Measurements from ENCODE around the gene UNC13B.
A peak's percentile ranks its signal among the peaks of the same experiment; 100 is the strongest.

UNC13B gene

DNA sequence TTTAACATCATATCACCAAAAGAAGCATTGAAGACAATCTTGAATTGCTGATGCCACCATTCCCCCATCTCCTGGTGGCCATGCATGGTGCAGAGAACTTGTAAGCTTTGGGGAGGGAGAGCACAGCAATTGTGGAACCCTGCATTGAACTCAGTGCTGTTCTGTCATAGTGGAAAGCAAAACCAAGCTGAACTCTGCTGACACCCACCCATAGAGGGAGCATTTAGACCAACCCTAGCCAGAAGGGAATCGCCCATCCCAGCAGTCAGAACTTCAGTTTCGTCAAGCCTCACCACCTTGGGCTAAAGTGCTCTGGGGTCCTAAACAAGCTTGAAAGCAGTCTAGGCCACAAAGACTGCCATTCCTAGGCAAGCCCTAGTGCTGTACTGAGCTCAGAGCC is 290.7 kb downstream of the UNC13B start:
- Histone ChIP-seq H3K79me1 (ENCODE audit: low read length) (no peaks in the 10 kb centered on the region), H3K27me3 (ENCODE audit: insufficient read depth, low read length, poor library complexity) (no peaks in the 10 kb centered on the region), H3K4me3 (ENCODE audit: low read length) (no peak overlapping the region), H4K8ac (ENCODE audit: low read depth, low read length) (no peak overlapping the region), H2BK120ac (ENCODE audit: low read depth, low read length) (no peak overlapping the region), H3K36me3 (ENCODE audit: control insufficient read depth, insufficient read depth, low read length) (no peaks in the 10 kb centered on the region), H3K23ac (ENCODE audit: low read length) (no peak overlapping the region), H3K4ac (ENCODE audit: low read depth, low read length) (no peak overlapping the region), H2BK15ac (replicated peaks; ENCODE audit: low read depth) (no peak overlapping the region), H2BK5ac (ENCODE audit: low read length) (no peak overlapping the region), H4K5ac (ENCODE audit: low read length) (no peak overlapping the region), H2AK5ac (ENCODE audit: low read length) (no peak overlapping the region), H3K9ac (ENCODE audit: low read length) (no peak overlapping the region), H3K4me1 (ENCODE audit: control insufficient read depth, low read depth, low read length) (no peaks in the 10 kb centered on the region), H3K56ac (ENCODE audit: low read length) (no peak overlapping the region), H3K79me2 (ENCODE audit: control insufficient read depth, insufficient read depth, low read length) (no peaks in the 10 kb centered on the region), H3K27ac (ENCODE audit: low read depth, low read length) (no peak overlapping the region), H3K4me2 (ENCODE audit: low read length) (no peak overlapping the region), H3K18ac (ENCODE audit: low read length) (no peak overlapping the region)
- WGBS (ENCODE audit: extremely low coverage, insufficient coverage, low lambda C conversion rate), result no CpG with 5 or more reads among the region's 2 CpGs
- DNase-seq, result peak; percentile 42

DNA sequence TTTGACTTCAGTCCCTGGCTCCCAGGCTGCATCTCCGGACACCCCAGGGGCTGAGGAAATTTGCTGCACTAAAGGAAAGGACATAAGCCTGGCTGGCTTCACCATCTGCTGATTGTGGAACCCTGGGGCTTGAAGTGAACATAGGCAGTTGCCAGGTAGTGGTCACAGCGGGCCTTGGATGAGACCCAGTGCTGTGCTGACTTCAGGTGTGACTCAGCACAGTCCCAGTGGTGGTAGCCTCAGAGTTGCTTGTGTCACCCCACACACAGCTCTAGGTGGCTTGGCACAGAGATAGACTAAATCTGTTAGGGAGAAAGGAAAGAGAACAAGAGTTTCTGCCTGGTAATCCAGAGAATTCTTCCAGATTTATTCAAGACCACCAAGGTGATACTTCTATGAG is 292.0 kb downstream of the UNC13B start:
- Histone ChIP-seq H3K79me1 (ENCODE audit: low read length) (no peaks in the 10 kb centered on the region), H3K18ac (ENCODE audit: low read length) (no peak overlapping the region), H3K4me1 (ENCODE audit: control insufficient read depth, low read depth, low read length) (no peaks in the 10 kb centered on the region), H3K56ac (ENCODE audit: low read length) (no peak overlapping the region), H2BK120ac (ENCODE audit: low read depth, low read length) (no peak overlapping the region), H3K4ac (ENCODE audit: low read depth, low read length) (no peak overlapping the region), H2BK15ac (replicated peaks; ENCODE audit: low read depth) (no peak overlapping the region), H3K9ac (ENCODE audit: low read length) (no peak overlapping the region), H3K27me3 (ENCODE audit: insufficient read depth, low read length, poor library complexity) (no peaks in the 10 kb centered on the region), H3K4me2 (ENCODE audit: low read length) (no peak overlapping the region), H3K23ac (ENCODE audit: low read length) (no peak overlapping the region), H3K27ac (ENCODE audit: low read depth, low read length) (no peak overlapping the region), H3K4me3 (ENCODE audit: low read length) (no peak overlapping the region), H4K8ac (ENCODE audit: low read depth, low read length) (no peak overlapping the region), H4K5ac (ENCODE audit: low read length) (no peak overlapping the region), H2AK5ac (ENCODE audit: low read length) (no peak overlapping the region), H3K36me3 (ENCODE audit: control insufficient read depth, insufficient read depth, low read length) (no peaks in the 10 kb centered on the region), H2BK5ac (ENCODE audit: low read length) (no peak overlapping the region), H3K79me2 (ENCODE audit: control insufficient read depth, insufficient read depth, low read length) (no peaks in the 10 kb centered on the region)
- no peak for DNase-seq
- WGBS (ENCODE audit: extremely low coverage, insufficient coverage, low lambda C conversion rate), result no CpG with 5 or more reads among the region's 2 CpGs

All from mesendoderm (in vitro differentiated cells).